Common myeloid progenitor, CD34-positive (primary cell): ENCODE results near the gene BEX4.
"Not testable (repeated sequence)": the region's sequence is repeated elsewhere in the genome, so short reads cannot be mapped to it uniquely, and the experiment has no call there.

Source experiments
- CTCF ChIA-PET: fragments of 350-600 bp; sonication (Branson Sonifier 250); formaldehyde crosslinking; loops from one replicate; lab custom pipeline; 2021; ENCODE audit warnings: antibody characterized with exemption; lab: Charles Lee
- POLR2A ChIA-PET: fragments of 350-600 bp; sonication (Branson Sonifier 250); formaldehyde crosslinking; loops from one replicate; lab custom pipeline; 2021; ENCODE audit warnings: antibody characterized with exemption; lab: Charles Lee
- DNase-seq, 3 donors: peaks; one replicate each; pipeline versions ENCODE4 v3.0.0 to v3.0.0-alpha.2; 2013
- H3K27ac ChIP-seq, 2 experiments: 1 replicate in 1 of 2; 2 replicates in 1 of 2; pipeline ENCODE4 v1.7.0; 2013; ENCODE audit warnings: inconsistent platforms in 2 of 2, low read length in 2 of 2, mild to moderate bottlenecking in 2 of 2, low read depth in 1 of 2, moderate library complexity in 1 of 2; ENCODE audit not compliant: severe bottlenecking in 2 of 2, insufficient read depth in 1 of 2, poor library complexity in 1 of 2
- H3K27me3 ChIP-seq, 5 experiments: replicated peaks in 2 of 5; 1 replicate in 3 of 5; 2 replicates in 2 of 5; pipeline versions ENCODE4 v1.6.1 to v1.7.0; 2013; ENCODE audit warnings: low read length in 4 of 5, mild to moderate bottlenecking in 2 of 5, moderate library complexity in 2 of 5, inconsistent platforms in 1 of 5; ENCODE audit not compliant: insufficient read depth in 5 of 5, control insufficient read depth in 4 of 5
- H3K36me3 ChIP-seq, 4 experiments: 1 replicate in 2 of 4; 2 replicates in 2 of 4; pipeline versions ENCODE4 v1.6.1 to v1.7.0; 2013; ENCODE audit warnings: low read length in 3 of 4, control low read depth in 1 of 4, mild to moderate bottlenecking in 1 of 4; ENCODE audit not compliant: control insufficient read depth in 4 of 4, insufficient read depth in 4 of 4
- H3K4me1 ChIP-seq, 4 experiments: 1 replicate in 3 of 4; 2 replicates in 1 of 4; pipeline versions ENCODE4 v1.6.1 to v1.7.1; 2013; ENCODE audit warnings: low read length in 3 of 4, mild to moderate bottlenecking in 3 of 4, control low read depth in 1 of 4, inconsistent platforms in 1 of 4, moderate library complexity in 1 of 4; ENCODE audit not compliant: control insufficient read depth in 4 of 4, insufficient read depth in 4 of 4; ENCODE audit errors: control extremely low read depth in 1 of 4
- H3K4me3 ChIP-seq, 7 experiments: 1 replicate in 4 of 7; 2 replicates in 3 of 7; pipeline versions ENCODE4 v1.5.1 to v1.7.0; 2013; ENCODE audit warnings: mild to moderate bottlenecking in 7 of 7, low read length in 6 of 7, moderate library complexity in 6 of 7, inconsistent platforms in 2 of 7, low read depth in 2 of 7, control low read depth in 1 of 7; ENCODE audit not compliant: insufficient read depth in 4 of 7, control insufficient read depth in 1 of 7; ENCODE audit errors: extremely low read depth in 1 of 7
- H3K9me3 ChIP-seq, 5 experiments: 1 replicate in 4 of 5; 2 replicates in 1 of 5; pipeline versions ENCODE4 v1.6.1 to v1.7.1; 2013; ENCODE audit warnings: low read length in 4 of 5, mild to moderate bottlenecking in 2 of 5, inconsistent platforms in 1 of 5, low read depth in 1 of 5, moderate library complexity in 1 of 5; ENCODE audit not compliant: control insufficient read depth in 4 of 5, insufficient read depth in 2 of 5; ENCODE audit errors: control extremely low read depth in 1 of 5
- whole genome bisulfite sequencing: methylation state at CpG from one replicate; pipeline ENCODE4 v1.1.5; 2013; ENCODE audit not compliant: insufficient coverage; 5-methylcytosine and 5-hydroxymethylcytosine counted together

The BEX4 gene

GRCh38 chrX:103183912-103184311 lies 31.0 kb upstream of the BEX4 start:
- Histone ChIP-seq H3K27ac (no peak overlapping the region), H3K27me3 (peaks cover 0 to 17% (median 4%) of the 10 kb centered on the region in 5 experiments), H3K4me1 (no peaks in the 10 kb centered on the region), H3K36me3 (no peaks in the 10 kb centered on the region), H3K9me3 (no peaks in the 10 kb centered on the region), H3K4me3 (no peak overlapping the region)
- no peak for DNase-seq
- ChIA-PET POLR2A (no interaction called here), CTCF (no interaction called here)
- WGBS: 60% methylated on average over 5 of the region's 9 CpGs

DNA sequence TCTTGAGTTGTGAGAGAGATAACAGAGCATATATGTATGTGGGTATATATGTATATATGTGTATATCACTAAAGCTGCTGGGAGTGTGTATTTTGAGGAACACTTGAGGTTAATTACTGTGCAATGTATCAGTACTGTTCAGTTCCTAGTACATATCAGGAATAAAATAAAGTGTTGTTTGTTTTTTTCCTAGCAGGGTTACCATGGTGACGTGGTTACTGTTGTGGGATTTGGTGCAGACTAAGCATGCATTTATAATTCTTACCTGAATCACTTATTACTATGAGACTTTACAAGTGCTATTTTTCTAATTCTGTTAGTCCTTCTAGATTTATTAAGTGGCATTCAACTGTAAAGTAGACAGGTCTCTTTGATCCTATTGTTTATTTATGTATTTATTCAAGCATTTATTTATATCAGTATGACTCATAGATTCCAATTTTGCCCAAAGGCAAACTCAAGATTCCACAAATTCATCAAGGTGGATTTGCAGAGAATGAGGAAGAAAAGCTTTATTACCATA lies 26.9 kb upstream of the BEX4 start:
- ChIA-PET POLR2A (no interaction called here), CTCF (interaction anchor here (1.6 kb wide), 1 partner anchor 237 kb away, joined by 3 read pairs; no protein-coding TSS in a partner anchor)
- Histone ChIP-seq H3K36me3 (no peaks in the 10 kb centered on the region), H3K4me3 (no peak overlapping the region), H3K27me3 (peaks cover 0 to 10% (median 3%) of the 10 kb centered on the region in 5 experiments), H3K27ac (no peak overlapping the region), H3K9me3 (no peaks in the 10 kb centered on the region), H3K4me1 (no peaks in the 10 kb centered on the region)
- no CpG with 5 or more reads among the region's 1 CpG for WGBS
- peak; percentile 12 to 50 (median 45) for DNase-seq

GRCh38 chrX:103197721-103198306 lies 17.1 kb upstream of the BEX4 start:
- DNase-seq: no peak
- Histone ChIP-seq H3K36me3 (no peaks in the 10 kb centered on the region), H3K27ac (no peak overlapping the region), H3K27me3 (peaks cover 0 to 2% (median 0%) of the 10 kb centered on the region in 5 experiments), H3K9me3 (no peaks in the 10 kb centered on the region), H3K4me3 (no peak overlapping the region), H3K4me1 (no peaks in the 10 kb centered on the region)
- 100% methylated on average over 1 of the region's 2 CpGs for WGBS
- POLR2A ChIA-PET: no interaction called here
- CTCF ChIA-PET: no interaction called here

DNA sequence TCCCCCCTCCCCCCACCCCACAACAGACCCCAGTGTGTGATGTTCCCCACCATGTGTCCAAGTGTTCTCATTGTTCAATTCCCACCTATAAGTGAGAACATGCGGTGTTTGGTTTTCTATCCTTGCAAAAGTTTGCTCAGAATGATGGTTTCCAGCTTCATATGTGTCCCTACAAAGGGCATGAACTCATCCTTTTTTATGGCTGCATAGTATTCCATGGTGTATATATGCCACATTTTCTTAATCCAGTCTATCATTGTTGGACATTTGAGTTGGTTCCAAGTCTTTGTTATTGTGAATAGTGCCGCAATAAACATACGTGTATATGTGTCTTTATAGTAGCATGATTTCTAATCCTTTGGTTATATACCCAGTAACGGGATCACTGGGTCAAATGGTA lies 16.2 kb upstream of the BEX4 start:
- DNase-seq, POLR2A ChIA-PET, CTCF ChIA-PET, H3K27me3 ChIP-seq, H3K9me3 ChIP-seq, H3K4me1 ChIP-seq, H3K27ac ChIP-seq, H3K4me3 ChIP-seq, H3K36me3 ChIP-seq: not testable (repeated sequence)
- WGBS: no CpG with 5 or more reads among the region's 4 CpGs

GRCh38 chrX:103201041-103201440 lies 13.9 kb upstream of the BEX4 start:
- Histone ChIP-seq H3K27ac (no peak overlapping the region), H3K4me3 (no peak overlapping the region), H3K36me3 (no peaks in the 10 kb centered on the region), H3K4me1 (no peaks in the 10 kb centered on the region), H3K27me3 (no peaks in the 10 kb centered on the region), H3K9me3 (no peaks in the 10 kb centered on the region)
- WGBS: 86% methylated on average over 1 of the region's 3 CpGs
- DNase-seq: peak in 2 of 3 donors; percentile 25 to 50
- ChIA-PET CTCF (no interaction called here), POLR2A (no interaction called here)

- H3K4me3 ChIP-seq: no peak overlapping the region
- ChIA-PET POLR2A (no interaction called here), CTCF (interaction anchor here (1.3 to 2.8 kb wide), 4 partner anchors 8 to 36 kb away, joined by 3 to 9 read pairs (median 7); no protein-coding TSS in a partner anchor)
- DNase-seq: no peak
- H3K36me3 ChIP-seq: no peaks in the 10 kb centered on the region
- peaks cover 0 to 1% (median 0%) of the 10 kb centered on the region in 4 experiments for H3K4me1 ChIP-seq
- H3K27ac ChIP-seq: no peak overlapping the region
- 88% methylated on average over 4 of the region's 5 CpGs for WGBS
- peaks cover 0 to 5% (median 0%) of the 10 kb centered on the region in 5 experiments for H3K27me3 ChIP-seq
- H3K9me3 ChIP-seq: no peaks in the 10 kb centered on the region
These were observed 4.9 kb upstream of the BEX4 start for GRCh38 chrX:103210056-103210455.

- ChIA-PET CTCF (interaction anchor here (0.7 to 2.8 kb wide), 10 partner anchors 9 to 252 kb away, joined by 3 to 9 read pairs (median 6); no protein-coding TSS in a partner anchor), POLR2A (no interaction called here)
- no peaks in the 10 kb centered on the region for H3K9me3 ChIP-seq
- DNase-seq: peak; percentile 58 to 77 (median 72)
- no peaks in the 10 kb centered on the region for H3K36me3 ChIP-seq
- H3K4me3 ChIP-seq: no peak overlapping the region
- peaks cover 0 to 4% (median 2%) of the 10 kb centered on the region in 4 experiments for H3K4me1 ChIP-seq
- no peak overlapping the region for H3K27ac ChIP-seq
- peaks cover 0 to 5% (median 0%) of the 10 kb centered on the region in 5 experiments for H3K27me3 ChIP-seq
- 24% methylated on average over 7 of the region's 7 CpGs for WGBS
These were observed 3.7 kb upstream of the BEX4 start for GRCh38 chrX:103211012-103211715.
